MM.1S (cell line): ENCODE measurements around the gene MORC3.
A peak's percentile ranks its signal among the peaks of the same experiment; 100 is the strongest.

Source experiments
- DNase-seq: peaks from one replicate; pipeline ENCODE4 v3.0.0-alpha.2; 2015
- H2AFZ ChIP-seq: fragments of 300-600 bp; sonication (generic); 2 replicates; pipeline ENCODE4 v1.6.0; 2016; ENCODE audit warnings: antibody characterized with exemption, low read length
- H3F3A ChIP-seq: fragments of 300-600 bp; sonication (generic); 2 replicates; pipeline ENCODE4 v1.6.1; 2016; ENCODE audit warnings: mild to moderate bottlenecking, antibody characterized with exemption, low read length, moderate library complexity, mixed read lengths; ENCODE audit not compliant: insufficient read depth
- H3K27ac ChIP-seq: fragments of 300-600 bp; sonication (generic); 2 replicates; pipeline ENCODE4 v1.5.1; 2016; ENCODE audit warnings: mild to moderate bottlenecking, low read length
- H3K27me3 ChIP-seq: fragments of 300-600 bp; sonication (generic); replicated peaks from 2 replicates; pipeline ENCODE4 v1.6.0; 2016; ENCODE audit warnings: low read length; ENCODE audit not compliant: insufficient read depth
- H3K36me3 ChIP-seq: fragments of 300-600 bp; sonication (generic); replicated peaks from 2 replicates; pipeline ENCODE4 v1.6.1; 2016; ENCODE audit warnings: mild to moderate bottlenecking, low read length, mixed read lengths; ENCODE audit not compliant: insufficient read depth
- H3K4me1 ChIP-seq: fragments of 300-600 bp; sonication (generic); 2 replicates; pipeline ENCODE4 v1.6.1; 2016; ENCODE audit warnings: low read length, mixed read lengths
- H3K4me2 ChIP-seq: fragments of 300-600 bp; sonication (generic); 2 replicates; pipeline ENCODE4 v1.6.0; 2016; ENCODE audit warnings: low read depth, low read length
- H3K4me3 ChIP-seq: fragments of 300-600 bp; sonication (generic); 2 replicates; pipeline ENCODE4 v1.5.1; 2016; ENCODE audit warnings: low read length, mixed read lengths
- H3K79me2 ChIP-seq: fragments of 300-600 bp; sonication (generic); 2 replicates; pipeline ENCODE4 v1.6.1; 2016; ENCODE audit warnings: mixed run types, low read length, mixed read lengths
- H3K9ac ChIP-seq: fragments of 300-600 bp; sonication (generic); 2 replicates; pipeline ENCODE4 v1.6.1; 2016; ENCODE audit warnings: low read length, mixed read lengths
- H3K9me2 ChIP-seq: fragments of 300-600 bp; sonication (generic); replicated peaks from 2 replicates; pipeline ENCODE4 v1.6.1; 2016; ENCODE audit warnings: mild to moderate bottlenecking, low read length, mixed read lengths; ENCODE audit not compliant: insufficient read depth
- H3K9me3 ChIP-seq: fragments of 300-600 bp; sonication (generic); replicated peaks from 2 replicates; pipeline ENCODE4 v1.6.1; 2016; ENCODE audit warnings: mild to moderate bottlenecking, low read length, mixed read lengths; ENCODE audit not compliant: insufficient read depth
- H4K20me1 ChIP-seq: fragments of 300-600 bp; sonication (generic); 2 replicates; pipeline ENCODE4 v1.6.1; 2016; ENCODE audit warnings: mild to moderate bottlenecking, low read length, moderate library complexity, mixed read lengths; ENCODE audit not compliant: insufficient read depth
- CTCF ChIP-seq: fragments of 300-600 bp; sonication (generic); IDR thresholded peaks from 2 replicates; pipeline ENCODE4 v1.5.1; 2016; ENCODE audit warnings: antibody characterized with exemption, low read length, mixed read lengths
- EZH2 ChIP-seq: fragments of 300-600 bp; sonication (generic); optimal IDR thresholded peaks from 2 replicates; pipeline ENCODE3; 2017; ENCODE audit warnings: low read depth, mild to moderate bottlenecking, antibody characterized with exemption, low read length, mixed read lengths
- EZH2phosphoT487 ChIP-seq: fragments of 300-600 bp; sonication (generic); IDR thresholded peaks from 2 replicates; pipeline ENCODE4 v1.6.1; 2018; ENCODE audit warnings: antibody characterized with exemption, low read length

The MORC3 gene

DNA sequence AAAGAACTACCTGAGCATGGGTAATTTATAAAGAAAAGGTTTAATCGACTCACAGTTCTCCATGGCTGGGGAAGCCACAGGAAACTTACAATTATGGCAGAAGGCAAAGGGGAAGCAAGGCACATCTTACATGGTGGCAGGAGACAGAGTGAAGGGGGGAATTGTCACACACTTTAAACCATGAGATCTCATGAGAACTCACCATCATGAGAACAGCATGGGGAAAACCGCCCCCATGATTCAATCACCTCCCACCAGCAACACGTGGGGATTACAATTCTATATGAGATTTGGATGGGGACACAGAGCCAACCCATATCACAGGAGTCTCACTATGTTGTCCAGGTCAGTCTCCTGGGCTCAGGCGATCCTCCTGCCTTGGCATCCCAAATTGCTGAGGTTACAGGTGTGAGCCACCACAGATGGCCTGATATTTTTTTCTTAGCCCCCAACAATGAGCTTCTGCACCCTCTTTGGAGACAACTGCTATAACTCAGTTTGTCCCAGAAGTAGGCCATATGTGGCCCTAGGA lies 22.5 kb upstream of the MORC3 start:
- H3K36me3 ChIP-seq = no peaks in the 10 kb centered on the region
- peaks cover 22% of the 10 kb centered on the region for H3K4me1 ChIP-seq
- H2AFZ ChIP-seq = no peak overlapping the region
- TF ChIP-seq CTCF (no peak), EZH2phosphoT487 (no peak), EZH2 (no peak)
- DNase-seq = no peak
- H3K4me2 ChIP-seq = peak overlapping the region; percentile 81
- H3F3A ChIP-seq = peaks cover 15% of the 10 kb centered on the region
- no peak overlapping the region for H3K27ac ChIP-seq
- H3K4me3 ChIP-seq = peak overlapping the region; percentile 15
- H3K9me2 ChIP-seq = no peaks in the 10 kb centered on the region
- no peaks in the 10 kb centered on the region for H3K9me3 ChIP-seq
- no peaks in the 10 kb centered on the region for H4K20me1 ChIP-seq
- peaks cover 43% of the 10 kb centered on the region for H3K27me3 ChIP-seq
- no peak overlapping the region for H3K9ac ChIP-seq
- H3K79me2 ChIP-seq = no peaks in the 10 kb centered on the region

DNA sequence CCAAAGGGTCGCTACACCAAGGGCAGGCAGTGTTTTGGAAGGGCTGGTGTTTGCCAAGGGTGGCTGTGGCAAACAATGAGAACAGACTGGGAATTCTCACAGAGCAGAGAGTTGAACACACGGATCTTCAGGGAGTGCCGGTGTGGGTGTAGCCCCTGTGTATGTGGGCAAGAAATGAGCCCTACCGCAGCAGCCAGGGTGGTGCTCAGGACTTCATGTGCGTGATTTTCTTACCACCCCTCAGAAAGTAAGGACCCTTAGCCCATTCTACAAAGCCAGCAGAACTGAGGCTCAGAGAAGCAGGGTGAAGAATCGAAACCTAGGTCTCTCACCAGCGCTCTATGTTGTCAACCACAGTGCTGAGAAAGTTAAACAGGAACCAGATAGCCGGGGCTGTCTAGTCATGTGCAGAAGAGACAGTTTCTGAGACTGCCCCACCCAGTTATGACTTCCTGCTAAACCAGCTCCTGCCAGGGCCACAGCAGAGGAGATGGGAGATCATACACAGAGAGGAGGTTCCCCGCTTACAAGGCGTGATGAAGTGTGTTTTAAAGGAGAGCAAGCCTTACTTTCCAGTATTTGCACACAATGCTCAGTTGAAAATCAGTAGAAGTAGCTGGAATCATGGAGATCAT lies 21.9 kb upstream of the MORC3 start:
- H3K4me2 ChIP-seq = peak overlapping the region; percentile 81
- H3K4me3 ChIP-seq = peak overlapping the region; percentile 15
- peak; percentile 94 for DNase-seq
- peak overlapping the region; percentile 7; the same call in 1 of the 2 replicates for H3K27ac ChIP-seq
- H3K36me3 ChIP-seq = no peaks in the 10 kb centered on the region
- H3K9me3 ChIP-seq = no peaks in the 10 kb centered on the region
- H3K9ac ChIP-seq = no peak overlapping the region
- no peaks in the 10 kb centered on the region for H3K9me2 ChIP-seq
- H4K20me1 ChIP-seq = no peaks in the 10 kb centered on the region
- H3K4me1 ChIP-seq = peaks cover 22% of the 10 kb centered on the region
- H3K27me3 ChIP-seq = peaks cover 42% of the 10 kb centered on the region
- TF ChIP-seq EZH2phosphoT487 = no peak
- TF ChIP-seq EZH2 = no peak
- TF ChIP-seq CTCF = no peak
- no peaks in the 10 kb centered on the region for H3K79me2 ChIP-seq
- H2AFZ ChIP-seq = 0 out of 2 replicates have a peak overlapping the region, but pooled peaks have one; percentile 29
- H3F3A ChIP-seq = peaks cover 15% of the 10 kb centered on the region

DNA sequence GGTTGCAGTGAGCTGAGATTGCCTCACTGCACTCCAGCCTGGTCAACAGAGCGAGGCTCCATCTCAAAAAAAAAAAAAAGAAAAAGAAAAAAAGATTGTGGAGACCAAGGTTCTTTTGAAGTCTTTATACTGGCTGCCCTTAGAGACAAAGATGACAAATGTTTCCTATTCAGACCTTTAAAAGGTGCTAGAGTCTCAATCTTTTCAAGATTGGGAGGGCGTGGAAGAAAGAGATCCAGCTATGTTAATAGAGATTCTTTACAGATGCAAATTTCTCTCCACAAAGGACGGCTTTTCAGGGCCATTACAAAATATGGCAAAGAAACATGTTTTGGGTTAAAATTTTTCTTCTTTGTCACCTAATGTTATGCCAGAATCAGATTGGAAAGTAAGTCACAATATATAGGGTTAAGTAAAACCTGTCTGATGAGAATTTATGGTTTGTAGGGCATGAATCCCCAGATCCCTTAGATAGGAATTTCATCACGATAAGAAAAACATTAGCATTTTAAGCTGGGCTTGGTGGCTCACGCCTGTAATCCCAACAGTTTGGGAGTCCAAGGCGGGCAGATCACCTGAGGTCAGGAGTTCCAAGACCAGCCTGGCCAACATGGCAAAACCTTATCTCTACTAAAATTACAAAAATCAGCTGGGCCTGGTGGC lies 13.0 kb upstream of the MORC3 start:
- DNase-seq = no peak
- H3F3A ChIP-seq = no peaks in the 10 kb centered on the region
- no peak overlapping the region for H3K4me2 ChIP-seq
- no peaks in the 10 kb centered on the region for H3K79me2 ChIP-seq
- peaks cover 9% of the 10 kb centered on the region; the same call in 1 of the 2 replicates for H3K27me3 ChIP-seq
- no peak overlapping the region for H3K4me3 ChIP-seq
- H3K9me2 ChIP-seq = no peaks in the 10 kb centered on the region
- no peaks in the 10 kb centered on the region for H3K36me3 ChIP-seq
- no peak overlapping the region for H3K27ac ChIP-seq
- no peaks in the 10 kb centered on the region for H4K20me1 ChIP-seq
- H3K9me3 ChIP-seq = no peaks in the 10 kb centered on the region
- no peak overlapping the region for H3K9ac ChIP-seq
- H2AFZ ChIP-seq = no peak overlapping the region
- H3K4me1 ChIP-seq = no peaks in the 10 kb centered on the region
- TF ChIP-seq EZH2 (no peak), EZH2phosphoT487 (no peak), CTCF (no peak)
